Peyer's patch (tissue), 4 donors: Measurements from ENCODE around the gene FOXL1. TPM values are rescaled to one million over a fixed set of nuclear protein-coding genes. Genes with fewer than 3 reads are reported as not detected.

Source experiments
- DNase-seq, 3 donors: peaks; one replicate each; pipeline ENCODE4 v3.0.0-alpha.2; 2017 to 2019
- H3K27ac ChIP-seq, 4 donors: fragments of 200-600 bp; sonication (generic); one replicate each; pipeline ENCODE4 v1.5.1; 2016 to 2019
- H3K27me3 ChIP-seq, 2 donors: fragments of 200-600 bp; sonication (generic); one replicate each; pipeline ENCODE4 v1.5.1; 2019
- H3K36me3 ChIP-seq, 3 donors: fragments of 200-600 bp; sonication (generic); one replicate each; pipeline ENCODE4 v1.5.1; 2016 to 2019
- H3K4me1 ChIP-seq, 4 donors: fragments of 200-600 bp; sonication (generic); one replicate each; pipeline ENCODE4 v1.5.1; 2016 to 2019
- H3K4me3 ChIP-seq, 4 donors: fragments of 200-600 bp; sonication (generic); 1 replicate in 3 of 4; 2 replicates in 1 of 4; pipeline ENCODE4 v1.5.1; 2016 to 2019; ENCODE audit warnings: mild to moderate bottlenecking in 1 of 4
- H3K9me3 ChIP-seq, 4 donors: fragments of 200-600 bp; sonication (generic); one replicate each; pipeline ENCODE4 v1.5.1; 2016 to 2019; ENCODE audit warnings: mild to moderate bottlenecking in 1 of 4
- POLR2A ChIP-seq, 2 donors: fragments of 450-650 bp; IDR thresholded peaks; one replicate each; pipeline ENCODE4 v1.5.1; 2017; ENCODE audit warnings: antibody characterized with exemption in 2 of 2, mild to moderate bottlenecking in 2 of 2, moderate library complexity in 2 of 2
- total RNA-seq, 4 donors: library from RNA; depleted of rRNA; stranded (reverse); fragments of >200 nt; gene quantifications; one replicate each; pipeline ENCODE4 v1.1.0, GENCODE V29; 2016
- TF ChIP-seq, protein P1 (sequence below), 6 experiments: fragments of 450-650 bp in 4 of 6; fragments of 200-600 bp in 2 of 6; sonication (generic) in 1 of 6; IDR thresholded peaks; one replicate each; pipeline ENCODE4 v1.5.1; 2017 to 2019; ENCODE audit warnings: antibody characterized with exemption in 6 of 6, mild to moderate bottlenecking in 3 of 6, moderate library complexity in 1 of 6

Gene FOXL1
- total RNA-seq, 4 donors from 2014 or later: 2.0 to 12.4 (median 3.0) TPM

DNA sequence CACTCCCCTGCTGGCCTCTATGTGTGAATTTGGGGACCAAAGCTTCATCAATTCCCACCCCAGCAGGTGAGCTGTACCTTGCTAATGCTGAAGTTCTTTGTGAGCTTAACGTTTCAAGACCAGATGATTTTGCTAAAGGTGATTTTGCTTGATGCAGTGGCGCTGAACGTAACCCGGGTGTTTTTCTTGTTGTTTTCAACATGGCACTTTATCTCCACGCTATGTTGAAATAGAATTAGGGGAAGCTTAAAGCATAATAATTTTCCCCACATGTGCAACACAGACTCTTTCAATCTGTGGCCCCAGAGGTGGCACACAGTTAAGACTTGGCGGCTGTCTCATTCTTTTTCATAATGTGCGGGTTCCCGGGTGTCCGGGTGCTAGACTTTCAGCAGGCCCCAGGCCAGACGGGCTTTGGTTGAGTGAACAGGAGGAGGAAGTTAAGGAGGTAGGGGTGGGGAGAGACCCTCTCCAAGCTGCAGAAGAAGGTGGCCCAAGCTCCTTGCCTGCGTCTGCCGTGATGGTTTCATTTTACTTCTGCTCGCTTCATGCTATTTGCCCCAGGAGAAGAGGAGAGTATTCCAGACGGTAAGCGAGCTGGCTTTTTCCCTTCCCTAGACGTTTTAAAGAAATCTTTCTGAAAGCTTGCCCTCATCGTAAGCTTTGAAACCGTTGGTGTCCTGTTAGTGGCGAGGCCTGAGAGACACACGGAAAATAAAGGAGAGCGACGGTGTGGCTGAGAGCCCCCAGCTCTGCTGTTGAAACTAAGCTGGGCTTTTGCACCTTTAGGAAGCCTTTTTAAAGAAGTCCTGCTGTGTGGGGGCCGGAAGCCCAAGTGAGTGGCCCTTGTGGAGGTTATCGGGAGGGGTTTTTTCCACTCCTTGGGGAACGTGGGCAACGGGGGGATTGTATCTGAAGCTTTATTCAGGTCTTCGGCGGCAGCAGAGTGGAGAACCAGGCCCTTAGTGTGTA, 7.5 kb upstream of the FOXL1 start:
- TF ChIP-seq, protein P1, sequence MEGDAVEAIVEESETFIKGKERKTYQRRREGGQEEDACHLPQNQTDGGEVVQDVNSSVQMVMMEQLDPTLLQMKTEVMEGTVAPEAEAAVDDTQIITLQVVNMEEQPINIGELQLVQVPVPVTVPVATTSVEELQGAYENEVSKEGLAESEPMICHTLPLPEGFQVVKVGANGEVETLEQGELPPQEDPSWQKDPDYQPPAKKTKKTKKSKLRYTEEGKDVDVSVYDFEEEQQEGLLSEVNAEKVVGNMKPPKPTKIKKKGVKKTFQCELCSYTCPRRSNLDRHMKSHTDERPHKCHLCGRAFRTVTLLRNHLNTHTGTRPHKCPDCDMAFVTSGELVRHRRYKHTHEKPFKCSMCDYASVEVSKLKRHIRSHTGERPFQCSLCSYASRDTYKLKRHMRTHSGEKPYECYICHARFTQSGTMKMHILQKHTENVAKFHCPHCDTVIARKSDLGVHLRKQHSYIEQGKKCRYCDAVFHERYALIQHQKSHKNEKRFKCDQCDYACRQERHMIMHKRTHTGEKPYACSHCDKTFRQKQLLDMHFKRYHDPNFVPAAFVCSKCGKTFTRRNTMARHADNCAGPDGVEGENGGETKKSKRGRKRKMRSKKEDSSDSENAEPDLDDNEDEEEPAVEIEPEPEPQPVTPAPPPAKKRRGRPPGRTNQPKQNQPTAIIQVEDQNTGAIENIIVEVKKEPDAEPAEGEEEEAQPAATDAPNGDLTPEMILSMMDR (IDR thresholded peaks at IDR 0.05): no peak
- no peak for TF ChIP-seq POLR2A (IDR thresholded peaks at IDR 0.05)
- Histone ChIP-seq H3K27ac (no peak overlapping the region), H3K9me3 (no peaks in the 10 kb centered on the region), H3K36me3 (no peaks in the 10 kb centered on the region), H3K4me3 (no peak overlapping the region), H3K4me1 (peaks cover 0 to 8% (median 4%) of the 10 kb centered on the region in 4 donors), H3K27me3 (peaks cover 0 to 48% of the 10 kb centered on the region in 2 donors)
- no peak for DNase-seq

DNA sequence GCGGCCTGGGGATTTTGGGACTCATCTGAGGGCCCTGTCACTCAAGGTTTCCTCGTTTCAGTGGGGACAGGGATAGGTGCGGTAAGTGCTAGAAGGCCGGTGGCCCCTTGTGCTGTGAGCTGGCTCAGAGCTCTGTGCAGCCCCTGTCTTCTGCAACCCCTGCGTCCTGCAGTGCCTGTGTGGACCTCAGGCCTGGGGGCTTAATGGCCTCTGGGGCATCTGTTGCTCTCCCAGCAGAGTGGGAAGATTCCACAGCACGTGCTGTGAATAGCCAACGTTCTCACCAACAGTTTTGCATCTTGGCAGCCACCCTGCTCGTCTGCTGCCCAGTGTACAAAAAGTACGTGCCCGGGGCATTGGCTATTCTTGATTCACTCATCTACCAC, 6.8 kb upstream of the FOXL1 start:
- no peak overlapping the region for H3K27ac ChIP-seq
- no peak for DNase-seq
- TF ChIP-seq, protein P1 (IDR thresholded peaks at IDR 0.05): no peak
- TF ChIP-seq POLR2A (IDR thresholded peaks at IDR 0.05): no peak
- peaks cover 0 to 8% (median 4%) of the 10 kb centered on the region in 4 donors for H3K4me1 ChIP-seq
- no peak overlapping the region for H3K4me3 ChIP-seq
- peaks cover 0 to 46% of the 10 kb centered on the region in 2 donors for H3K27me3 ChIP-seq
- H3K36me3 ChIP-seq: no peaks in the 10 kb centered on the region
- no peaks in the 10 kb centered on the region for H3K9me3 ChIP-seq

DNA sequence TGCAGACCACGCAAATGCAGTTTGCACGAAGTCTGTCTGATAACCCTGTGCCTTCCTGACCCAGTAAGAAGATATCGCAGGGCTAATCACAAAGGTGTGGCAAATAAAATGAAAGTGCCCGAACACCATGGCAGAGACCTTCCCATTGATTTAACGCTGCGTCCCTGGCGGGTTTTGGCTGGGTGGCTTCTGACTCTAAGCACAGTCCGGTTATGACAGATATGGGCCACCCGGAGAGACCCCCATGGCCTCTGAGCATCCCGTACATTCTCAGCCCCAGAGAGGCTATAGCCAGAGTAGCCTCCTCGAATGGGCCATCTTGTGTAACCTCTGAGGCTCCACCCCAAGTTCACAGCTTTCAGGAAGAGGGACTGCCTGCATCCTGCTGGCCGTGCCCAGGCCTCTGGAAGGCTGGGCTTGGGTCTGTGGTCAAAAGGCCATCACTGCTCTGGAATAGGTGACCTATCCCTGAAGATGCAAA, 6.3 kb upstream of the FOXL1 start:
- peaks cover 0 to 49% of the 10 kb centered on the region in 2 donors for H3K27me3 ChIP-seq
- TF ChIP-seq POLR2A (IDR thresholded peaks at IDR 0.05): no peak
- TF ChIP-seq, protein P1 (IDR thresholded peaks at IDR 0.05): no peak
- DNase-seq: no peak
- H3K27ac ChIP-seq: no peak overlapping the region
- peaks cover 0 to 10% (median 1%) of the 10 kb centered on the region in 4 donors for H3K4me1 ChIP-seq
- H3K4me3 ChIP-seq: no peak overlapping the region
- H3K9me3 ChIP-seq: no peaks in the 10 kb centered on the region
- H3K36me3 ChIP-seq: no peaks in the 10 kb centered on the region

DNA sequence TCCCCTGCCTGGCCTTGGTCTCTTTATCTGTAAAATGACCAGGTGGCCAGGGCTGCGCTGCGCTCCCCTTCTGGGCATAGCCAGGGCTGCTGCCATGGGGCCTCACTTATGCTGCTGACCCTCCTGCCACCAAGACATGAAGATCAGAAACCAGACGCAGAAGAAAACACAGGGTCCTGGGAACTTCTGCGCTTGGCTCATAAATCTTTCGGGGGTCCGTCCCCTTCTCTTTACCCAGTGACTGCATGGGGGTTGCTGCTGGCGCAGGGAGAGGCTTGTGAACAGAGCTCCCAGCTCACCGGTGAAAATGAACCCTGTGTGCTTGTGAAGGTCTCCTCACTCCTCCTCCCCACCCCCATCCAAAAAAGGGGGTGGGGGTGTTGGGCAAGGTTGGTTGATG, 5.7 kb upstream of the FOXL1 start:
- DNase-seq: no peak
- Histone ChIP-seq H3K4me3 (no peak overlapping the region), H3K27ac (no peak overlapping the region), H3K9me3 (no peaks in the 10 kb centered on the region), H3K27me3 (peaks cover 0 to 46% of the 10 kb centered on the region in 2 donors), H3K4me1 (peaks cover 0 to 7% (median 0%) of the 10 kb centered on the region in 4 donors), H3K36me3 (no peaks in the 10 kb centered on the region)
- TF ChIP-seq, protein P1 (IDR thresholded peaks at IDR 0.05): no peak
- no peak for TF ChIP-seq POLR2A (IDR thresholded peaks at IDR 0.05)

DNA sequence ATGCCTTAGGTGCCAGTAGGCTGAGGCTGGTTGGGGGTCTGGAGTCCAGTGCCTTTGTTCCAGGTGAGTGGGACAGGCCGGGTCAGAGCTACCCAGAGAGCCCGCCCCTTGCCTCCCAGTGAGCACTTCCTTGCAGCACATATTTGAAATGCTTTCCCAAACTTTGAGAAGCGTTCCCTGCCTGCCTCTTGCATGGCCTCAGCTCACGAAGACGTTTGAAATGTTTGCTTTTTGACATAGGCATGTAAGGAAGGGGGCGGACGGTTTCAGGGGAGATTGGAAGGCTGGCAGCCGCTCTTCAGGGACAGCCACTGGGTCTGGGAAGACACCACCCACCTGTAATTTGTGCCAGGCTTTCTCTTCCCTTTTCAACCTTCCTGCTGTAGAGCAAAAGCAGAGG, 5.1 kb upstream of the FOXL1 start:
- Histone ChIP-seq H3K36me3 (no peaks in the 10 kb centered on the region), H3K27me3 (peaks cover 0 to 42% of the 10 kb centered on the region in 2 donors), H3K27ac (no peak overlapping the region), H3K4me3 (no peak overlapping the region), H3K9me3 (no peaks in the 10 kb centered on the region), H3K4me1 (peaks cover 0 to 7% (median 0%) of the 10 kb centered on the region in 4 donors)
- TF ChIP-seq POLR2A (IDR thresholded peaks at IDR 0.05): no peak
- TF ChIP-seq, protein P1 (IDR thresholded peaks at IDR 0.05): no peak
- DNase-seq: no peak
